ENCODE data around the gene ZBTB17. TPM values are rescaled to one million over a fixed set of nuclear protein-coding genes. Genes with fewer than 3 reads are reported as not detected.

The ZBTB17 gene
- total RNA-seq, 1 experiment from 2014 or later = 41.6 TPM

DNA sequence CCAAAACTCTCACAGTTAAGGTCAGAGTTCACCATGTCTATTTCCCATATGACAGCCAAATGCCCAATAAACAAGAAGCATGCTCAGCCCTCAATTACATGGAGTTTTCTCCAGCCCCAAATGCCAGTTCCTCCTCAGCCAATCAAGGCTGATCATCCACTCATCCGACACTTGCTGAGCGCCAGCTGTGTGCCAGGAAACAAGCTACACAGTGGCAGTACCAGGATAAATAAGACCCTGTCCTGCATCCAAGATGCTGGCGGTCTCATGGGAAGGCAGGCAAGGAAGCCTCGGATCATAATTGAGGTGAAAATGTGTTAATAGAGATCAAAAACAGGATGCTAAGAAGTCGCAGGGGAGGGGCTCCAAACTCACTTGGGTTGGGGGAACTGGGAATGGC lies 7.7 kb downstream of the ZBTB17 start:
- TF ChIP-seq, protein P1, sequence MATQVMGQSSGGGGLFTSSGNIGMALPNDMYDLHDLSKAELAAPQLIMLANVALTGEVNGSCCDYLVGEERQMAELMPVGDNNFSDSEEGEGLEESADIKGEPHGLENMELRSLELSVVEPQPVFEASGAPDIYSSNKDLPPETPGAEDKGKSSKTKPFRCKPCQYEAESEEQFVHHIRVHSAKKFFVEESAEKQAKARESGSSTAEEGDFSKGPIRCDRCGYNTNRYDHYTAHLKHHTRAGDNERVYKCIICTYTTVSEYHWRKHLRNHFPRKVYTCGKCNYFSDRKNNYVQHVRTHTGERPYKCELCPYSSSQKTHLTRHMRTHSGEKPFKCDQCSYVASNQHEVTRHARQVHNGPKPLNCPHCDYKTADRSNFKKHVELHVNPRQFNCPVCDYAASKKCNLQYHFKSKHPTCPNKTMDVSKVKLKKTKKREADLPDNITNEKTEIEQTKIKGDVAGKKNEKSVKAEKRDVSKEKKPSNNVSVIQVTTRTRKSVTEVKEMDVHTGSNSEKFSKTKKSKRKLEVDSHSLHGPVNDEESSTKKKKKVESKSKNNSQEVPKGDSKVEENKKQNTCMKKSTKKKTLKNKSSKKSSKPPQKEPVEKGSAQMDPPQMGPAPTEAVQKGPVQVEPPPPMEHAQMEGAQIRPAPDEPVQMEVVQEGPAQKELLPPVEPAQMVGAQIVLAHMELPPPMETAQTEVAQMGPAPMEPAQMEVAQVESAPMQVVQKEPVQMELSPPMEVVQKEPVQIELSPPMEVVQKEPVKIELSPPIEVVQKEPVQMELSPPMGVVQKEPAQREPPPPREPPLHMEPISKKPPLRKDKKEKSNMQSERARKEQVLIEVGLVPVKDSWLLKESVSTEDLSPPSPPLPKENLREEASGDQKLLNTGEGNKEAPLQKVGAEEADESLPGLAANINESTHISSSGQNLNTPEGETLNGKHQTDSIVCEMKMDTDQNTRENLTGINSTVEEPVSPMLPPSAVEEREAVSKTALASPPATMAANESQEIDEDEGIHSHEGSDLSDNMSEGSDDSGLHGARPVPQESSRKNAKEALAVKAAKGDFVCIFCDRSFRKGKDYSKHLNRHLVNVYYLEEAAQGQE (IDR thresholded peaks at IDR 0.05; ENCODE audit: insufficient read depth in 1 of 2, low read depth in 2 of 2, low read length in 1 of 2) = no peak
- Histone ChIP-seq H3K4me3 (ENCODE audit: low read depth in 2 of 2, low read length in 2 of 2) (no peak overlapping the region), H3K9me3 (ENCODE audit: control insufficient read depth, insufficient read depth, low read depth, low read length) (peaks cover 6% of the 10 kb centered on the region; the same call in 1 of the 2 replicates), H3K4me1 (ENCODE audit: control insufficient read depth, insufficient read depth, low read length) (peaks cover 9% of the 10 kb centered on the region), H3K36me3 (ENCODE audit: control insufficient read depth, insufficient read depth, low read length) (no peaks in the 10 kb centered on the region), H3K27me3 (ENCODE audit: control insufficient read depth, insufficient read depth, low read length) (no peaks in the 10 kb centered on the region), H3K27ac (ENCODE audit: low read length) (no peak overlapping the region)
- CTCF ChIA-PET = no interaction called here
- ATAC-seq (no peak), DNase-seq (ENCODE audit: low read depth, low spot score) (no peak)
- POLR2A ChIA-PET = no interaction called here
- intact Hi-C loops (cut with micrococcal nuclease; ENCODE audit: unreplicated experiment) = no loop called here
- in situ Hi-C loops (cut with HindIII; ENCODE audit: low pct_unique_long_range_greater_than_20kb, low sequenced_read_pairs) = no loop called here
- no TSS peak for BruUV-seq (replicated peaks)

DNA sequence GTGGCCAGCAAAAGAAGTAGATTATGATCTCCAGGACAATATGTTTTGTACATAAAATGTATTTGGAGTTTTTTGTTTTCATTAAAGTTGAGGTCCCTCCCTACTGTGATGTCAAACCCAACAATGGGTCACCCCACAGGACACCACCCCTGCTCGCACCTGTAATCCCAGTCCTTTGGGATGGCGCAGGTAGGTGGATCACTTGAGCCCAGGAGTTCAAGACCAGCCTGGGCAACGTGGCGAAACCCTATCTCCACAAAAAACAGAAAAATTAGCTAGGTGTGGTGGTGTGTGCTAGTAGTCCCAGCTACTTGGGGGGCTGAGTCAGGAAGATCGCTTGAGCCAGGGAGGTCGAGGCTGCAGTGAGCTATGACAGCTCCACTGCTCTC lies 9.0 kb downstream of the ZBTB17 start:
- TF ChIP-seq TCF7L2 (IDR thresholded peaks at IDR 0.05; ENCODE audit: low read depth, low read length) = no peak
- TF ChIP-seq POLR2AphosphoS5 (IDR thresholded peaks at IDR 0.05; ENCODE audit: low read depth, low read length) = no peak
- TF ChIP-seq, protein P1 (IDR thresholded peaks at IDR 0.05; ENCODE audit: insufficient read depth in 1 of 2, low read depth in 2 of 2, low read length in 1 of 2) = no peak
- no peak for TF ChIP-seq SIN3A (IDR thresholded peaks at IDR 0.05; ENCODE audit: borderline replicate concordance, insufficient read depth, low read depth, low read length)
- TF ChIP-seq, protein P2, sequence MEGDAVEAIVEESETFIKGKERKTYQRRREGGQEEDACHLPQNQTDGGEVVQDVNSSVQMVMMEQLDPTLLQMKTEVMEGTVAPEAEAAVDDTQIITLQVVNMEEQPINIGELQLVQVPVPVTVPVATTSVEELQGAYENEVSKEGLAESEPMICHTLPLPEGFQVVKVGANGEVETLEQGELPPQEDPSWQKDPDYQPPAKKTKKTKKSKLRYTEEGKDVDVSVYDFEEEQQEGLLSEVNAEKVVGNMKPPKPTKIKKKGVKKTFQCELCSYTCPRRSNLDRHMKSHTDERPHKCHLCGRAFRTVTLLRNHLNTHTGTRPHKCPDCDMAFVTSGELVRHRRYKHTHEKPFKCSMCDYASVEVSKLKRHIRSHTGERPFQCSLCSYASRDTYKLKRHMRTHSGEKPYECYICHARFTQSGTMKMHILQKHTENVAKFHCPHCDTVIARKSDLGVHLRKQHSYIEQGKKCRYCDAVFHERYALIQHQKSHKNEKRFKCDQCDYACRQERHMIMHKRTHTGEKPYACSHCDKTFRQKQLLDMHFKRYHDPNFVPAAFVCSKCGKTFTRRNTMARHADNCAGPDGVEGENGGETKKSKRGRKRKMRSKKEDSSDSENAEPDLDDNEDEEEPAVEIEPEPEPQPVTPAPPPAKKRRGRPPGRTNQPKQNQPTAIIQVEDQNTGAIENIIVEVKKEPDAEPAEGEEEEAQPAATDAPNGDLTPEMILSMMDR (IDR thresholded peaks at IDR 0.05) = no peak
- peaks cover 6% of the 10 kb centered on the region; the same call in 1 of the 2 replicates for H3K9me3 ChIP-seq (ENCODE audit: control insufficient read depth, insufficient read depth, low read depth, low read length)
- no peaks in the 10 kb centered on the region for H3K36me3 ChIP-seq (ENCODE audit: control insufficient read depth, insufficient read depth, low read length)
- H3K27ac ChIP-seq (ENCODE audit: low read length) = no peak overlapping the region
- CTCF ChIA-PET = interaction anchor here (0.7 kb wide), 1 partner anchor 90 kb away, joined by 3 read pairs; no protein-coding TSS in a partner anchor
- H3K27me3 ChIP-seq (ENCODE audit: control insufficient read depth, insufficient read depth, low read length) = no peaks in the 10 kb centered on the region
- in situ Hi-C loops (cut with HindIII; ENCODE audit: low pct_unique_long_range_greater_than_20kb, low sequenced_read_pairs) = no loop called here
- ATAC-seq (no peak), DNase-seq (ENCODE audit: low read depth, low spot score) (no peak)
- POLR2A ChIA-PET = no interaction called here
- H3K4me1 ChIP-seq (ENCODE audit: control insufficient read depth, insufficient read depth, low read length) = peaks cover 9% of the 10 kb centered on the region
- no peak overlapping the region for H3K4me3 ChIP-seq (ENCODE audit: low read depth in 2 of 2, low read length in 2 of 2)
- BruUV-seq (replicated peaks) = no TSS peak
- intact Hi-C loops (cut with micrococcal nuclease; ENCODE audit: unreplicated experiment) = no loop called here

Data from Panc1 (cell line).